Measurements from ENCODE around the gene ICAM5. TPM values are rescaled to one million over a fixed set of nuclear protein-coding genes. Genes with fewer than 3 reads are reported as not detected.

The ICAM5 gene
- total RNA-seq, 2 experiments from 2014 or later: 0.72 to 0.81 TPM

DNA sequence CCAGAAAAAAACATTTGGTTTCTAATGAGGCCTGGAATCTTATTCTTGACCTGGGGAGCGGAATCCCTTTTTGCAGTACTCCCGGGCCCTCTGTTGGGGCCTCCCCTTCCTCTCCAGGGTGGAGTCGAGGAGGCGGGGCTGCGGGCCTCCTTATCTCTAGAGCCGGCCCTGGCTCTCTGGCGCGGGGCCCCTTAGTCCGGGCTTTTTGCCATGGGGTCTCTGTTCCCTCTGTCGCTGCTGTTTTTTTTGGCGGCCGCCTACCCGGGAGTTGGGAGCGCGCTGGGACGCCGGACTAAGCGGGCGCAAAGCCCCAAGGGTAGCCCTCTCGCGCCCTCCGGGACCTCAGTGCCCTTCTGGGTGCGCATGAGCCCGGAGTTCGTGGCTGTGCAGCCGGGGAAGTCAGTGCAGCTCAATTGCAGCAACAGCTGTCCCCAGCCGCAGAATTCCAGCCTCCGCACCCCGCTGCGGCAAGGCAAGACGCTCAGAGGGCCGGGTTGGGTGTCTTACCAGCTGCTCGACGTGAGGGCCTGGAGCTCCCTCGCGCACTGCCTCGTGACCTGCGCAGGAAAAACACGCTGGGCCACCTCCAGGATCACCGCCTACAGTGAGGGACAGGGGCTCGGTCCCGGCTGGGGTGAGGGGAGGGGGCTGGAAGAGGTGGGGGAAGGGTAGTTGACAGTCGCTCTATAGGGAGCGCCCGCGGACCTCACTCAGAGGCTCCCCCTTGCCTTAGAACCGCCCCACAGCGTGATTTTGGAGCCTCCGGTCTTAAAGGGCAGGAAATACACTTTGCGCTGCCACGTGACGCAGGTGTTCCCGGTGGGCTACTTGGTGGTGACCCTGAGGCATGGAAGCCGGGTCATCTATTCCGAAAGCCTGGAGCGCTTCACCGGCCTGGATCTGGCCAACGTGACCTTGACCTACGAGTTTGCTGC is 2.7 kb upstream of the ICAM5 start, which contains the start of gene ICAM4:
TSS of gene ICAM4 (plus strand) at position 153 of the 935 bp plus-strand sequence. CDS start at position 211, 58 bp downstream.
- intact Hi-C loops (cut with micrococcal nuclease): loop anchor here (1.0 to 5.0 kb wide), 2 partner anchors 8 to 45 kb away; partner anchors contain the start of gene RAVER1
- H3K27me3 Mint-ChIP-seq (ENCODE audit: low read depth): peaks cover 41% of the 10 kb centered on the region

DNA sequence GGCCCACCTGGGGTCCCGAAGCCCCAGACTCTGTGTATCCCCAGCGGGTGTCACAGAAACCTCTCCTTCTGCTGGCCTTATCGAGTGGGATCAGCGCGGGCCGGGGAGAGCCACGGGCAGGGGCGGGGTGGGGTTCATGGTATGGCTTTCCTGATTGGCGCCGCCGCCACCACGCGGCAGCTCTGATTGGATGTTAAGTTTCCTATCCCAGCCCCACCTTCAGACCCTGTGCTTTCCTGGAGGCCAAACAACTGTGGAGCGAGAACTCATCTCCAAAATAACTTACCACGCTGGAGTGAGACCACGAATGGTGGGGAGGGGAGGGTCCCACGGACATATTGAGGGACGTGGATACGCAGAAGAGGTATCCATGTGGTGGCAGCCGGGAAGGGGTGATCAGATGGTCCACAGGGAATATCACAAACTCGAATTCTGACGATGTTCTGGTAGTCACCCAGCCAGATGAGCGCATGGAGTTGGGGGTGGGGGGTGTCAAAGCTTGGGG is 1.0 kb upstream of the ICAM5 start:
- peaks cover 57% of the 10 kb centered on the region for H3K27me3 Mint-ChIP-seq (ENCODE audit: low read depth)
- H3K27ac Mint-ChIP-seq: no peak overlapping the region
- intact Hi-C loops (cut with micrococcal nuclease): loop anchor here (1.0 to 5.0 kb wide), 2 partner anchors 17 to 44 kb away; partner anchors contain the start of genes ICAM1 and RAVER1
- H3K4me3 Mint-ChIP-seq: peak overlapping the region; percentile 71
- CTCF ChIA-PET: interaction anchor here (0.6 to 3.6 kb wide), 9 partner anchors 9 to 129 kb away, joined by 3 to 13 read pairs (median 4); partner anchors contain the start of gene ICAM1
- peaks cover 18% of the 10 kb centered on the region for H3K36me3 Mint-ChIP-seq (ENCODE audit: low read depth)
- peaks cover 61% of the 10 kb centered on the region for H3K4me1 Mint-ChIP-seq (ENCODE audit: low read depth)
- H3K9me3 Mint-ChIP-seq: no peaks in the 10 kb centered on the region
- DNase-seq: peak; percentile 46

More for the DNA sequence above, 2.7 kb upstream of the ICAM5 start, which contains the start of gene ICAM4:
- no peak within 1 kb of the TSS for H3K27ac Mint-ChIP-seq
- H3K36me3 Mint-ChIP-seq (ENCODE audit: low read depth): peaks cover 21% of the 10 kb centered on the region
- DNase-seq: peak; percentile 51
- no peak within 1 kb of the TSS for H3K4me3 Mint-ChIP-seq
- CTCF ChIA-PET: interaction anchor here (0.5 to 3.6 kb wide), 8 partner anchors 16 to 331 kb away, joined by 3 to 13 read pairs (median 4); partner anchors contain the start of gene ICAM1
- H3K4me1 Mint-ChIP-seq (ENCODE audit: low read depth): peaks cover 47% of the 10 kb centered on the region
- H3K9me3 Mint-ChIP-seq: no peaks in the 10 kb centered on the region

DNA sequence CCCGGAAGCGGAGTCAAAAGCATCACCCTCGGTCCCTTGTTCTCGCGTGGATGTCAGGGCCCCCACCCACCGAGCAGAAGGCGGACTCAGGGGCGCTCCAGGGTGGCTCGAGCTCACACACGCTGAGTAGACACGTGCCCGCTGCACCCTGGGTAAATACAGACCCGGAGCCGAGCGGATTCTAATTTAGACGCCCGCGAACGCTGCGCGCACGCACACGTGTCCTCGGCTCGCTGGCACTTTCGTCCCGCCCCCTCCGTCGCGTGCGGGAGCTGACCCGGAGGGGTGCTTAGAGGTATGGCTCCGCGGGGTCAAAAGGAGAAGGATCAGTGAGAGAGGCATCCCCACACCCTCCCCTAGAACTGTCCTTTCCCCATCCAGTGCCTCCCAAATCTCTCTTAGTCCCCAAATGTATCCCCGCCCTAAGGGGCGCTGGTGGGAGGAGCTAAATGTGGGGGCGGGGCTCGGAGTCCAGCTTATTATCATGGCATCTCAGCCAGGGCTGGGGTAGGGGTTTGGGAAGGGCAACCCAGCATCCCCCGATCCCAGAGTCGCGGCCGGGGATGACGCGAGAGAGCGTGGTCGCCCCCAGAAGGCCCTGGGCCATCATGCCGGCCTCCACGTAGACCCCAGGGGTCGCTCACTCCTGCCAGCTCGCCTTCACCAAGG is 451 bp upstream of the ICAM5 start:
- Mint-ChIP-seq H3K4me1 (ENCODE audit: low read depth) (peaks cover 64% of the 10 kb centered on the region), H3K27ac (no peak overlapping the region), H3K9me3 (no peaks in the 10 kb centered on the region), H3K4me3 (peak overlapping the region; percentile 71), H3K27me3 (ENCODE audit: low read depth) (peaks cover 63% of the 10 kb centered on the region), H3K36me3 (ENCODE audit: low read depth) (peaks cover 14% of the 10 kb centered on the region)
- intact Hi-C loops (cut with micrococcal nuclease): loop anchor here (1.0 to 5.0 kb wide), 2 partner anchors 18 to 43 kb away; partner anchors contain the start of genes ICAM1 and RAVER1
- CTCF ChIA-PET: interaction anchor here (0.5 to 3.6 kb wide), 10 partner anchors 9 to 600 kb away, joined by 3 to 13 read pairs (median 4); partner anchors contain the start of gene ICAM1
- DNase-seq: peak; percentile 72

DNA sequence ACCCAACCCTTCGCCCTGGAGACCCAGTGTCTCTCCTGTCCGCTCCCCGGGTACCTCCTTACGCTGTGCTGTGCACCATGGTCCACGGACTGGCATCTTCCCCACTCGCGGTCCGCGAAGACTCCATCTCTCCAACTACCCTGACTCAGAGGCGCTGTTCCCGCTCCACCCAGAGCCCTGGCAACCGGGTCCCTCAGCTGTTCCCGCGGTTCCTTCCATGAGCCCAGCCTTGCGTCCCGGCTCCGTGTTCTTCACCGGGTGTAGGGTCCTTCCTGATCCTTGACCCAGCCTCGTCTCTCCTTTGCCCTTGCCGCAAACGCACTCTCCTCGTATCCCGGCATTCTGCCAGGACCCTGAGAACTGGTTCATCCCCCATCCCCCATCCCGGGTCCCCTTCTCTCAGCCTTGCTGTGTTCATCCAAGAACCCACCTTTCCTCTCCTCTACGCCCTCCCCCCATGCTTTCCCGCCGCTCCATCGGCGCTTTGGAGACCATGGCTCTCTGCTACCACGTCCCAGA is 664 bp downstream of the ICAM5 start:
- Mint-ChIP-seq H3K4me3 (peak overlapping the region; percentile 71), H3K4me1 (ENCODE audit: low read depth) (peaks cover 72% of the 10 kb centered on the region), H3K36me3 (ENCODE audit: low read depth) (peaks cover 7% of the 10 kb centered on the region), H3K27me3 (ENCODE audit: low read depth) (peaks cover 71% of the 10 kb centered on the region), H3K9me3 (no peaks in the 10 kb centered on the region), H3K27ac (no peak overlapping the region)
- CTCF ChIA-PET: interaction anchor here (1.5 to 3.6 kb wide), 5 partner anchors 20 to 100 kb away, joined by 7 to 13 read pairs (median 9); partner anchors contain the start of gene ICAM1
- intact Hi-C loops (cut with micrococcal nuclease): no loop called here
- no peak for DNase-seq

DNA sequence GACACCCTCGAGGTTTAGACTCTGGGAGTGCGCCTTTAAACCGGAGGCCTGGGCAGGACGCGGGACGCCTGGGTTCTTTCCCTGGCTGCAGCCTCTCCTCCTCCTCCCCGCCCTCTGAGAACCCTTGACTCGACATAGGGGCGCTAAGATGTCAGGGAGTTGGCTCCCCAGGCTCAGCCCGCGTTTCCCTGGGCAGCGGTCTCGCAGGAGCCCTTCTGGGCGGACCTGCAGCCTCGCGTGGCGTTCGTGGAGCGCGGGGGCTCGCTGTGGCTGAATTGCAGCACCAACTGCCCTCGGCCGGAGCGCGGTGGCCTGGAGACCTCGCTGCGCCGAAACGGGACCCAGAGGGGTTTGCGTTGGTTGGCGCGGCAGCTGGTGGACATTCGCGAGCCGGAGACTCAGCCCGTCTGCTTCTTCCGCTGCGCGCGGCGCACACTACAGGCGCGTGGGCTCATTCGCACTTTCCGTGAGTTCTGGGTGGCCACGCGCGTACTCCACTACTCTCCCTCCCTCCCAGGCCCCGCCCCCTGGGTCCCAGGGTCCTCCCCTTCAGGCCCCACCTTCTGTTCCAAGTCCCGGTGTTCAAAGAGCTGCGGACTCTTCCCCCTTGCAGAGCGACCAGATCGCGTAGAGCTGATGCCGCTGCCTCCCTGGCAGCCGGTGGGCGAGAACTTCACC is 1.3 kb downstream of the ICAM5 start:
- DNase-seq: peak; percentile 48
- no peaks in the 10 kb centered on the region for H3K9me3 Mint-ChIP-seq
- CTCF ChIA-PET: interaction anchor here (0.6 to 3.6 kb wide), 6 partner anchors 20 to 101 kb away, joined by 3 to 13 read pairs (median 7); partner anchors contain the start of genes ICAM1 and RAVER1
- H3K36me3 Mint-ChIP-seq (ENCODE audit: low read depth): peaks cover 5% of the 10 kb centered on the region
- H3K27me3 Mint-ChIP-seq (ENCODE audit: low read depth): peaks cover 77% of the 10 kb centered on the region
- intact Hi-C loops (cut with micrococcal nuclease): no loop called here
- H3K4me3 Mint-ChIP-seq: peak overlapping the region; percentile 71
- peaks cover 78% of the 10 kb centered on the region for H3K4me1 Mint-ChIP-seq (ENCODE audit: low read depth)
- no peak overlapping the region for H3K27ac Mint-ChIP-seq

DNA sequence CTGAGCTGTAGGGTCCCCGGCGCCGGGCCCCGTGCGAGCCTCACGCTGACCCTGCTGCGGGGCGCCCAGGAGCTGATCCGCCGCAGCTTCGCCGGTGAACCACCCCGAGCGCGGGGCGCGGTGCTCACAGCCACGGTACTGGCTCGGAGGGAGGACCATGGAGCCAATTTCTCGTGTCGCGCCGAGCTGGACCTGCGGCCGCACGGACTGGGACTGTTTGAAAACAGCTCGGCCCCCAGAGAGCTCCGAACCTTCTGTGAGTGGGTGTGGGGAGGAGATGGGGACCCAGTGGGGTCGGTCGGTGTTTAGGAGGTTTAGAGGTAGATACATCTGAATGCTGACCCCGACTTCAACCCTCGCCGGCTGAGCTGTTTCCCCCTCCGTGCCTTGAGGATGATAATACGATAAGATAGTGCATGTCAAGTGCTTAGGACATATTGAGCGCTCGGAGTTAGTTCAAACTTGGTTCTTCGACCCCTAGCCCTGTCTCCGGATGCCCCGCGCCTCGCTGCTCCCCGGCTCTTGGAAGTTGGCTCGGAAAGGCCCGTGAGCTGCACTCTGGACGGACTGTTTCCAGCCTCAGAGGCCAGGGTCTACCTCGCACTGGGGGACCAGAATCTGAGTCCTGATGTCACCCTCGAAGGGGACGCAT is 1.9 kb downstream of the ICAM5 start:
- H3K27ac Mint-ChIP-seq: no peak overlapping the region
- peak overlapping the region; percentile 52 for H3K4me3 Mint-ChIP-seq
- CTCF ChIA-PET: interaction anchor here (0.6 to 1.7 kb wide), 5 partner anchors 20 to 100 kb away, joined by 3 to 11 read pairs (median 7); partner anchors contain the start of genes ICAM1 and RAVER1
- H3K4me1 Mint-ChIP-seq (ENCODE audit: low read depth): peaks cover 73% of the 10 kb centered on the region
- H3K27me3 Mint-ChIP-seq (ENCODE audit: low read depth): peaks cover 79% of the 10 kb centered on the region
- H3K9me3 Mint-ChIP-seq: no peaks in the 10 kb centered on the region
- H3K36me3 Mint-ChIP-seq (ENCODE audit: low read depth): peaks cover 1% of the 10 kb centered on the region
- intact Hi-C loops (cut with micrococcal nuclease): no loop called here
- no peak for DNase-seq

DNA sequence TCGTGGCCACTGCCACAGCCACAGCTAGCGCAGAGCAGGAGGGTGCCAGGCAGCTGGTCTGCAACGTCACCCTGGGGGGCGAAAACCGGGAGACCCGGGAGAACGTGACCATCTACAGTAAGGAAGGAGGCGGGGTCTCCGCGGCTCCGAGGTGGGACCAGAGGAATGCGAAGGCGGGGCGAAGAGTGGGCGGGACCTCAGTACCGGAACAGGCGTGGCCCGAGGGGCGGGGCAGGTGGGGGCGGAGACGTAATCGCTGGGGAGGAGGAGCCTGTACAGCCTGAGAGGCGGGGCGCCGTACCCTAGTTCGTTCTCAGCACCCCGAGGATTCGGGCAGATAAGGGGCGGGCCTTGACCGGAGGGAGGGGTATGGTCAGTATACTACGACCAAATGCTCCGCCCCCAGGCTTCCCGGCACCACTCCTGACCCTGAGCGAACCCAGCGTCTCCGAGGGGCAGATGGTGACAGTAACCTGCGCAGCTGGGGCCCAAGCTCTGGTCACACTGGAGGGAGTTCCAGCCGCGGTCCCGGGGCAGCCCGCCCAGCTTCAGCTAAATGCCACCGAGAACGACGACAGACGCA is 2.5 kb downstream of the ICAM5 start:
- Mint-ChIP-seq H3K27ac (no peak overlapping the region), H3K36me3 (ENCODE audit: low read depth) (peaks cover 1% of the 10 kb centered on the region), H3K9me3 (no peaks in the 10 kb centered on the region), H3K4me1 (ENCODE audit: low read depth) (peaks cover 66% of the 10 kb centered on the region), H3K4me3 (peak overlapping the region; percentile 52), H3K27me3 (ENCODE audit: low read depth) (peaks cover 77% of the 10 kb centered on the region)
- intact Hi-C loops (cut with micrococcal nuclease): no loop called here
- DNase-seq: peak; percentile 80
- CTCF ChIA-PET: interaction anchor here (1.0 to 1.7 kb wide), 4 partner anchors 21 to 98 kb away, joined by 3 to 11 read pairs (median 7); partner anchors contain the start of genes ICAM1 and RAVER1

DNA sequence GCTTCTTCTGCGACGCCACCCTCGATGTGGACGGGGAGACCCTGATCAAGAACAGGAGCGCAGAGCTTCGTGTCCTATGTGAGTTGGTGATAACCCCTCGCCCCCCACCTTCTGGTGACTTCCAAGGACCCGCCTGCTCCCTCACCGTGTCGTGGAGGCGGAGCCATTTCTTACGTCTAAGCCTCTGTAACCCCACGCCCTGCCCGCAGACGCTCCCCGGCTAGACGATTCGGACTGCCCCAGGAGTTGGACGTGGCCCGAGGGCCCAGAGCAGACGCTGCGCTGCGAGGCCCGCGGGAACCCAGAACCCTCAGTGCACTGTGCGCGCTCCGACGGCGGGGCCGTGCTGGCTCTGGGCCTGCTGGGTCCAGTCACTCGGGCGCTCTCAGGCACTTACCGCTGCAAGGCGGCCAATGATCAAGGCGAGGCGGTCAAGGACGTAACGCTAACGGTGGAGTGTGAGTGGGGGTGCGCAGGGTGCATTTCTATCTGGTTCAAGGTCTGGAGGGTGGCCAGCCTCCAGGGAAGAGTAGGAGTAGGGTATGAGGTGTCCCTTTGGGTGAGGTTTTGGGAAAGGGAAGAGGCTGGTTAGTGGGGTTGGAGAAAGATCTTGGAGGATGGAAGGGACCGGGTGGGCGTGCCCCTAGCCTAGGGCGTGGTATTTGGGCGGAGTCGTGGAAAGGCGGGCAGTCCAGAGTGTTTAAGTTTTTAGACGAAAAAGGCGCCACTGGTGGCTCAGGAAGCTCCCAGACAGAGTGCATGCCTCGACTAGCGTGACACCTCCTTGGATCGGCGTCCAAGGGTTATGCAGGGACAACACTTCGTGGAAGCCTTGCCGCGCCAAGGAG is 3.3 kb downstream of the ICAM5 start:
- peak overlapping the region; percentile 25 for H3K4me3 Mint-ChIP-seq
- DNase-seq: no peak
- peaks cover 59% of the 10 kb centered on the region for H3K4me1 Mint-ChIP-seq (ENCODE audit: low read depth)
- H3K27me3 Mint-ChIP-seq (ENCODE audit: low read depth): peaks cover 70% of the 10 kb centered on the region
- H3K9me3 Mint-ChIP-seq: no peaks in the 10 kb centered on the region
- peaks cover 1% of the 10 kb centered on the region for H3K36me3 Mint-ChIP-seq (ENCODE audit: low read depth)
- CTCF ChIA-PET: no interaction called here
- no peak overlapping the region for H3K27ac Mint-ChIP-seq
- intact Hi-C loops (cut with micrococcal nuclease): no loop called here

DNA sequence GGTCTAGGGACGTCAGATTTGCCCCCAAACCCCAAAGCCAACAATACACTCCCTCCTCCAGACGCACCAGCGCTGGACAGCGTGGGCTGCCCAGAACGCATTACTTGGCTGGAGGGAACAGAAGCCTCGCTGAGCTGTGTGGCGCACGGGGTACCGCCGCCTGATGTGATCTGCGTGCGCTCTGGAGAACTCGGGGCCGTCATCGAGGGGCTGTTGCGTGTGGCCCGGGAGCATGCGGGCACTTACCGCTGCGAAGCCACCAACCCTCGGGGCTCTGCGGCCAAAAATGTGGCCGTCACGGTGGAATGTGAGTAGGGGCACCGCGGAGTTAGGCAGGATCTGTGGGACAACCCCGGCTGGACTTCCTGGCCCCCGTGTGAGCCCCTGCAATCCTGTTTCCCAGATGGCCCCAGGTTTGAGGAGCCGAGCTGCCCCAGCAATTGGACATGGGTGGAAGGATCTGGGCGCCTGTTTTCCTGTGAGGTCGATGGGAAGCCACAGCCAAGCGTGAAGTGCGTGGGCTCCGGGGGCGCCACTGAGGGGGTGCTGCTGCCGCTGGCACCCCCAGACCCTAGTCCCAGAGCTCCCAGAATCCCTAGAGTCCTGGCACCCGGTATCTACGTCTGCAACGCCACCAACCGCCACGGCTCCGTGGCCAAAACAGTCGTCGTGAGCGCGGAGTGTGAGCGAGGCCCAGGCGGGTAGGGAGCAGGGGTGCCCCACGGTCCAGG is 4.0 kb downstream of the ICAM5 start:
- H3K27ac Mint-ChIP-seq: no peak overlapping the region
- CTCF ChIA-PET: no interaction called here
- H3K9me3 Mint-ChIP-seq: no peaks in the 10 kb centered on the region
- intact Hi-C loops (cut with micrococcal nuclease): no loop called here
- H3K36me3 Mint-ChIP-seq (ENCODE audit: low read depth): peaks cover 1% of the 10 kb centered on the region
- H3K4me1 Mint-ChIP-seq (ENCODE audit: low read depth): peaks cover 54% of the 10 kb centered on the region
- H3K27me3 Mint-ChIP-seq (ENCODE audit: low read depth): peaks cover 63% of the 10 kb centered on the region
- no peak overlapping the region for H3K4me3 Mint-ChIP-seq
- no peak for DNase-seq

DNA sequence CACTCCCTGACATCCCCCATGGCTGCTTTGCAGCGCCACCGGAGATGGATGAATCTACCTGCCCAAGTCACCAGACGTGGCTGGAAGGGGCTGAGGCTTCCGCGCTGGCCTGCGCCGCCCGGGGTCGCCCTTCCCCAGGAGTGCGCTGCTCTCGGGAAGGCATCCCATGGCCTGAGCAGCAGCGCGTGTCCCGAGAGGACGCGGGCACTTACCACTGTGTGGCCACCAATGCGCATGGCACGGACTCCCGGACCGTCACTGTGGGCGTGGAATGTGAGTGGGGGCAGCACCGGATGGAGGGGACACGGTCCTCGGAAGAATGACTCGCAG is 4.6 kb downstream of the ICAM5 start:
- H3K9me3 Mint-ChIP-seq: no peaks in the 10 kb centered on the region
- H3K27me3 Mint-ChIP-seq (ENCODE audit: low read depth): peaks cover 60% of the 10 kb centered on the region
- CTCF ChIA-PET: no interaction called here
- DNase-seq: no peak
- no peak overlapping the region for H3K4me3 Mint-ChIP-seq
- H3K4me1 Mint-ChIP-seq (ENCODE audit: low read depth): peaks cover 48% of the 10 kb centered on the region
- intact Hi-C loops (cut with micrococcal nuclease): no loop called here
- peaks cover 1% of the 10 kb centered on the region for H3K36me3 Mint-ChIP-seq (ENCODE audit: low read depth)
- H3K27ac Mint-ChIP-seq: no peak overlapping the region

All from activated naive CD4-positive, alpha-beta T cell treated with anti-CD3 and anti-CD28 coated beads for 36 hours (primary cell).